ENCODE measurements around the gene PAPSS2. TPM values are rescaled to one million over a fixed set of nuclear protein-coding genes. Genes with fewer than 3 reads are reported as not detected.

The PAPSS2 gene
- total RNA-seq, 1 donor from 2014 or later: 61.5 TPM

- peak overlapping the region; percentile 62 for H3K27ac Mint-ChIP-seq (ENCODE audit: unreplicated experiment)
- no peak overlapping the region for H3K4me3 Mint-ChIP-seq (ENCODE audit: unreplicated experiment)
- DNase-seq (ENCODE audit: low spot score): no peak
- no peak for TF ChIP-seq CTCF (IDR thresholded peaks at IDR 0.05)
- H3K36me3 Mint-ChIP-seq (ENCODE audit: low read depth): peaks cover 4% of the 10 kb centered on the region
- no peaks in the 10 kb centered on the region for H3K27me3 Mint-ChIP-seq (ENCODE audit: low read depth)
- peaks cover 54% of the 10 kb centered on the region for H3K4me1 Mint-ChIP-seq (ENCODE audit: low read depth)
- H3K9me3 Mint-ChIP-seq (ENCODE audit: low read depth): no peaks in the 10 kb centered on the region
Observed at GRCh38 chr10:87671139-87671815, 11.6 kb downstream of the PAPSS2 start.

- no peak for DNase-seq (ENCODE audit: low spot score)
- Mint-ChIP-seq H3K9me3 (ENCODE audit: low read depth) (no peaks in the 10 kb centered on the region), H3K36me3 (ENCODE audit: low read depth) (no peaks in the 10 kb centered on the region), H3K4me1 (ENCODE audit: low read depth) (peaks cover 57% of the 10 kb centered on the region), H3K27ac (ENCODE audit: unreplicated experiment) (peak overlapping the region; percentile 6), H3K27me3 (ENCODE audit: low read depth) (no peaks in the 10 kb centered on the region), H3K4me3 (ENCODE audit: unreplicated experiment) (no peak overlapping the region)
- no peak for TF ChIP-seq CTCF (IDR thresholded peaks at IDR 0.05)
Observed at GRCh38 chr10:87672551-87672950, 12.9 kb downstream of the PAPSS2 start.

GRCh38 chr10:87674943-87675342 is 15.3 kb downstream of the PAPSS2 start:
- no peaks in the 10 kb centered on the region for H3K36me3 Mint-ChIP-seq (ENCODE audit: low read depth)
- no peak for DNase-seq (ENCODE audit: low spot score)
- no peak for TF ChIP-seq CTCF (IDR thresholded peaks at IDR 0.05)
- peaks cover 46% of the 10 kb centered on the region for H3K4me1 Mint-ChIP-seq (ENCODE audit: low read depth)
- H3K4me3 Mint-ChIP-seq (ENCODE audit: unreplicated experiment): no peak overlapping the region
- peak overlapping the region; percentile 2 for H3K27ac Mint-ChIP-seq (ENCODE audit: unreplicated experiment)
- no peaks in the 10 kb centered on the region for H3K27me3 Mint-ChIP-seq (ENCODE audit: low read depth)
- H3K9me3 Mint-ChIP-seq (ENCODE audit: low read depth): no peaks in the 10 kb centered on the region

- Mint-ChIP-seq H3K4me3 (ENCODE audit: unreplicated experiment) (peak overlapping the region; percentile 24), H3K27me3 (ENCODE audit: low read depth) (no peaks in the 10 kb centered on the region), H3K4me1 (ENCODE audit: low read depth) (peaks cover 39% of the 10 kb centered on the region), H3K36me3 (ENCODE audit: low read depth) (no peaks in the 10 kb centered on the region), H3K27ac (ENCODE audit: unreplicated experiment) (peak overlapping the region; percentile 85), H3K9me3 (ENCODE audit: low read depth) (no peaks in the 10 kb centered on the region)
- DNase-seq (ENCODE audit: low spot score): no peak
- TF ChIP-seq CTCF (IDR thresholded peaks at IDR 0.05): no peak
Observed at GRCh38 chr10:87675396-87676376, 16.0 kb downstream of the PAPSS2 start.

GRCh38 chr10:87677595-87677994 is 17.9 kb downstream of the PAPSS2 start:
- no peaks in the 10 kb centered on the region for H3K36me3 Mint-ChIP-seq (ENCODE audit: low read depth)
- TF ChIP-seq CTCF (IDR thresholded peaks at IDR 0.05): no peak
- H3K9me3 Mint-ChIP-seq (ENCODE audit: low read depth): no peaks in the 10 kb centered on the region
- H3K27ac Mint-ChIP-seq (ENCODE audit: unreplicated experiment): no peak overlapping the region
- H3K27me3 Mint-ChIP-seq (ENCODE audit: low read depth): no peaks in the 10 kb centered on the region
- no peak for DNase-seq (ENCODE audit: low spot score)
- H3K4me3 Mint-ChIP-seq (ENCODE audit: unreplicated experiment): no peak overlapping the region
- peaks cover 22% of the 10 kb centered on the region for H3K4me1 Mint-ChIP-seq (ENCODE audit: low read depth)

Data from chondrocyte (in vitro differentiated cells).